PC-9 (cell line): ENCODE results near the gene KRT35.

Experiments used
- CTCF ChIP-seq: fragments of 200-600 bp; sonication (generic); conservative IDR thresholded peaks from 2 replicates; pipeline ENCODE4 v1.6.1; 2017; ENCODE audit warnings: mixed run types, antibody characterized with exemption, mild to moderate bottlenecking, moderate library complexity
- EZH2 ChIP-seq: fragments of 200-600 bp; sonication (generic); IDR thresholded peaks from 2 replicates; pipeline ENCODE4 v1.8.0; 2017; ENCODE audit warnings: antibody characterized with exemption, low read depth

GRCh38 chr17:41449008-41449407 lies 31.9 kb downstream of the KRT35 start:
- TF ChIP-seq CTCF: no peak
- TF ChIP-seq EZH2: no peak
